ENCODE measurements around the gene UBASH3B. TPM values are rescaled to one million over a fixed set of nuclear protein-coding genes. Genes with fewer than 3 reads are reported as not detected.

UBASH3B gene
- total RNA-seq, 1 donor from 2014 or later, result 8.5 TPM

DNA sequence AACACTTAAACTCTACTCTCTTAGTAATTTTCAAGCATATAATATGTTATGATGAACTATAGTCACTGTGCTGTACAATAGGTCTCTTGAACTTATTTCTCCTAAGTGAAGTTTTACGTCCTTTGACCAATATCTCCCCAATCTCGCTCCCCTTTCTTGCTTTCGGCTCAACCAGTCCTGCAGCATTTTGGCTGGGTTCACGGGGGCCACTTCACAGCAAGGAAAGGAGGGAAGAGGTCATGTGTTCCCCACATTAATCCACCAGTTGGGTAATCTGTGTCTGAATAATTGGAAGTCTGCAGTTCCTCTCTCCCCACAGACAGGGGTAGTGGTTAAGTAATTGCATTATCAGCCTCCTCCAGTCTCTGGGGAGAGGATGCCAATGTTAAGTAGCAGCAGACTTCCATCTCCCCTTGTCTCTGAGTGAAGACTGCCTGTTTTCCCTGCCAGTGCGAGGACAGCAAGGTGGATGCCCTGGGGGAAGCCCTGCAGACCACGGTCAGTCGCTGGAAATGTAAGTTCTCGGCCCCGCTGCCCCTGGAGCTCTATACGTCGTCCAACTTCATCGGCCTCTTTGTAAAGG lies 123.6 kb downstream of the UBASH3B start:
- intact Hi-C loops (cut with DNase I), result no loop called here
- no peaks in the 10 kb centered on the region for H3K27me3 ChIP-seq
- no peak for DNase-seq (ENCODE audit: low spot score in 2 of 2)
- no peak overlapping the region for H3K4me3 ChIP-seq
- TF ChIP-seq, protein P1, sequence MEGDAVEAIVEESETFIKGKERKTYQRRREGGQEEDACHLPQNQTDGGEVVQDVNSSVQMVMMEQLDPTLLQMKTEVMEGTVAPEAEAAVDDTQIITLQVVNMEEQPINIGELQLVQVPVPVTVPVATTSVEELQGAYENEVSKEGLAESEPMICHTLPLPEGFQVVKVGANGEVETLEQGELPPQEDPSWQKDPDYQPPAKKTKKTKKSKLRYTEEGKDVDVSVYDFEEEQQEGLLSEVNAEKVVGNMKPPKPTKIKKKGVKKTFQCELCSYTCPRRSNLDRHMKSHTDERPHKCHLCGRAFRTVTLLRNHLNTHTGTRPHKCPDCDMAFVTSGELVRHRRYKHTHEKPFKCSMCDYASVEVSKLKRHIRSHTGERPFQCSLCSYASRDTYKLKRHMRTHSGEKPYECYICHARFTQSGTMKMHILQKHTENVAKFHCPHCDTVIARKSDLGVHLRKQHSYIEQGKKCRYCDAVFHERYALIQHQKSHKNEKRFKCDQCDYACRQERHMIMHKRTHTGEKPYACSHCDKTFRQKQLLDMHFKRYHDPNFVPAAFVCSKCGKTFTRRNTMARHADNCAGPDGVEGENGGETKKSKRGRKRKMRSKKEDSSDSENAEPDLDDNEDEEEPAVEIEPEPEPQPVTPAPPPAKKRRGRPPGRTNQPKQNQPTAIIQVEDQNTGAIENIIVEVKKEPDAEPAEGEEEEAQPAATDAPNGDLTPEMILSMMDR (IDR thresholded peaks at IDR 0.05), result no peak
- no peak overlapping the region for H3K27ac ChIP-seq
- peaks cover 0 to 8% of the 10 kb centered on the region in 2 donors for H3K4me1 ChIP-seq
- H3K9me3 ChIP-seq, result no peaks in the 10 kb centered on the region
- H3K36me3 ChIP-seq, result no peaks in the 10 kb centered on the region

DNA sequence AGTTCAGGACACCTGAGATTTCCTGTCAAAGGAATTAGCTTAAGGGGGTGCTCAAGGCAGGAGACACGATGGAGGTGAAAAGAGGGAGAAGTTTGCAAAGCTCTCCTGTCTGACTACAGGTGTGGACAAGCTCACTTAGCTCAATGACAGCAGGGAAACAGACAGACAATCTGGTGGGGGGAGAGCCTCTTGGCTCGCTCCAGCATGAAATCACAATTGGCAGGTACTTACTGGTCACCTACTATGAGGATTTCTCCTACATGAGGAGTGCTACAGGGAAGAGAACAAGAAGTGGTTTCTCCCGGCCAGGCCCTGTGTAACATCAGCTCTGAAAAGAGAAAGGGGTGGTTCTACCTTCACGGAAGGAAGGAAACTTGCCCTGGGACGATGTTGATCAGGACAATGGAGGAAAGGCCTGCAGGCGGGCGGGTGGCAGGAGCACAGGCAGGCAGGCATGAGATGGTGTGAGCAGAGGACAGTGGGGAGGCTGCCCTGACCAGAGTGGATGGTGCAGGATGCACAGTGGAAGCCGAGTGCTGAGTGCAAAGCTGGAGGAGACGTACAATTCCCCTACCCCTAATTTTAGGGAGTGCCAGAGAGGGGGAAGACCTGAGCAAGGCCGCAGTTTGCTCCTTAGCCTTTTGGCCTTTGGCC lies 124.9 kb downstream of the UBASH3B start:
- no peaks in the 10 kb centered on the region for H3K36me3 ChIP-seq
- intact Hi-C loops (cut with DNase I), result no loop called here
- DNase-seq (ENCODE audit: low spot score in 2 of 2), result no peak

DNA sequence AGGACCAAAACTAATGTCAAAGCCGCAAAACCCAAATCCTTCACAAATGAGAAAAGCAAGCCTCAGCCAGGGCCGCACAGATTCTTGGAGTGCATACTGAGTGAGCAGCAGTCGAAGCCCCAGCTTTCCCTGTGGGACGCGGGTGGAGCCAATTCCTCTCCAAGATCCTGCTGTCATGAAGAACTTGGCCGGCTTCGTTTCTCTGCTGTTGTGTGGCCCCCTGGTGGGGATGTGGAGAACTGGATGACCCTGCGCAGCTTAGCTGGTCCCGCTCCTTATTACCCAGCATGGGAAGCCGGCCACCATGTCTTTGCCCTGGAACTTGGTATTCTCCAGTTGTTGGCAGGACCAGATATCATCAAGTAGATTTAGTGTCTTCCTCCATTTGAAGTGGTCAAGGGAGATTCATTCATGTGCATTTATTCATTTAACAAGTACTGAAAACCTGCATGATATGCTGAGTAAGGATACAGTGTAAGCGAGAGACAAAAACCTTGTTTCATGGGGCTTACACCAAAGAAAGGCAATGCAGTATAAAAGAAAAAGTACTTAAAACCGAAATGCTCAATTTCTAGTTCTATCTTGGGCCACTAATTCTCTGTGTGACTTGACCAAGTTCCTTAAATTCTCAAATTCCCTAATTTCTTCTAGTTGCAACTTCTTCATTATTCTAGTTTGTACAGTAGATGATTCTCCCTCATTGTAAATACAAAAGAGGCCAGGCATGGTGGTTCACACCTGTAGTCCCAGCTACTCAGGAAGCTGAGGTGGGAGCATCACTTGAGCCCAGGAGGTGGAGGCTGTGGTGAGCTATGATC lies 126.1 kb downstream of the UBASH3B start:
- TF ChIP-seq, protein P1 (IDR thresholded peaks at IDR 0.05), result peak; percentile 84 to 89 (median 87)
- Histone ChIP-seq H3K9me3 (no peaks in the 10 kb centered on the region), H3K4me3 (no peak overlapping the region), H3K27ac (no peak overlapping the region), H3K36me3 (no peaks in the 10 kb centered on the region), H3K27me3 (no peaks in the 10 kb centered on the region), H3K4me1 (peaks cover 0 to 18% of the 10 kb centered on the region in 2 donors)
- peak; percentile 47 to 89 for DNase-seq (ENCODE audit: low spot score in 2 of 2)
- intact Hi-C loops (cut with DNase I), result loop anchor here (1.0 kb wide), 2 partner anchors 152 to 201 kb away; no protein-coding TSS in a partner anchor

More for the DNA sequence above, 124.9 kb downstream of the UBASH3B start:
- no peaks in the 10 kb centered on the region for H3K27me3 ChIP-seq
- TF ChIP-seq, protein P1 (IDR thresholded peaks at IDR 0.05), result no peak
- no peaks in the 10 kb centered on the region for H3K9me3 ChIP-seq
- H3K4me1 ChIP-seq, result peaks cover 0 to 18% of the 10 kb centered on the region in 2 donors
- H3K27ac ChIP-seq, result no peak overlapping the region
- no peak overlapping the region for H3K4me3 ChIP-seq

DNA sequence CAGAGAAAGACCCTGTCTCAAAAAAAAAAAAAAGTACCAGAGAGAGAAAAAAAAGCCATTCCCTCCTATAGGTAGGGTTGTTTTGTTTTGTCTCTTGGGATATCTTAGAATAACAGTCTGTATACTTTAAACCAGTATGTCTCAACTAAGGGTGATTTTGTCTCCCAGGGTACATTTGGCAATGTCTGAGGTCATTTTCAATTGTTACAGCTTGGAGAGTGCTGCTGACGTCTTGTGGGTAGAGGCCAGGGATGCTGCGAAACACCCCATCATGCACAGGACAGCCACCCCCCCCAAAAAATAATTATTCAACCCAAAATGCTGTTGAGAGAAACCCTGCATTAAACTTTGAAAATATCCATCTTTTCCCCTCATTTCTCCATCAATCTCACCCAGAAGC lies 126.7 kb downstream of the UBASH3B start:
- TF ChIP-seq, protein P1 (IDR thresholded peaks at IDR 0.05), result no peak
- intact Hi-C loops (cut with DNase I), result no loop called here
- no peak overlapping the region for H3K4me3 ChIP-seq
- H3K4me1 ChIP-seq, result peaks cover 0 to 18% of the 10 kb centered on the region in 2 donors
- DNase-seq (ENCODE audit: low spot score in 2 of 2), result no peak
- no peak overlapping the region for H3K27ac ChIP-seq
- H3K9me3 ChIP-seq, result no peaks in the 10 kb centered on the region
- H3K36me3 ChIP-seq, result no peaks in the 10 kb centered on the region
- no peaks in the 10 kb centered on the region for H3K27me3 ChIP-seq

DNA sequence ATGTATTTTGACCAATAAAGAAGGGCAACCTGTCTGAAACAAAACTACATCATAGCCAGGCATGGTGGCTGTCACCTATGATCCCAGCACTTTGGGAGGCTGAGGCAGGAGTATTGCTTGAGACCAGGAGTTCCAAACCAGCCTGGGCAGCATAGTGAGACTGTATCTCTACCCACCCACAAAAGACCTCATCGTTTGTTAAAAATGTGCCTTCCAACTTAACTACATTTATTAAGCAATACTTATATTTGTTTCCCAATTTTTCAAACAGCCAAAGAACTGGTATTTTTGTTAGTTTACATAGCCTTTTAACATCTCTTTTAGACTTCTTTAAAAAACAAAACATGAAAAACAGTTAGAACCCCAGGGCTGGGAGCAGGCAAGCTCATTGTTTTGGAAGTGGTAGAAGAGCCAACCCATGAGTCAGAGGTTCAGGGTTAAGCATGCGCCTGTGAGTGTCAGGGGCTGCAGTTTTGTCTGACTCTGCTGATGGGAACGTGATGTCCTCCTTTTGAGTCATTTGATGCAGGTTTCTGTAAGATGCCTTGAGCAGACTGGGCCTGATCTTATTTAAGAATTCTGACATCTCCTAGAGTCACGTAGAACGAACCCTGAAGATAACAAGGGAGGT lies 128.9 kb downstream of the UBASH3B start:
- H3K9me3 ChIP-seq, result no peaks in the 10 kb centered on the region
- H3K4me3 ChIP-seq, result peak overlapping the region; percentile 7 to 10
- no peaks in the 10 kb centered on the region for H3K27me3 ChIP-seq
- H3K27ac ChIP-seq, result peak overlapping the region; percentile 32 to 58
- H3K4me1 ChIP-seq, result peaks cover 0 to 18% of the 10 kb centered on the region in 2 donors
- TF ChIP-seq, protein P1 (IDR thresholded peaks at IDR 0.05), result no peak
- peak; percentile 18 to 71 for DNase-seq (ENCODE audit: low spot score in 2 of 2)
- intact Hi-C loops (cut with DNase I), result no loop called here
- H3K36me3 ChIP-seq, result no peaks in the 10 kb centered on the region
